Right atrium auricular region (tissue), 2 donors: ENCODE data around the gene FOXR1. TPM values are rescaled to one million over a fixed set of nuclear protein-coding genes. Genes with fewer than 3 reads are reported as not detected.
"Not testable (repeated sequence)": the region's sequence is repeated elsewhere in the genome, so short reads cannot be mapped to it uniquely, and the experiment has no call there.

Experiments
- DNase-seq: peaks from one replicate; pipeline ENCODE4 v3.0.0-alpha.2; 2019; ENCODE audit warnings: low spot score
- H3K27ac ChIP-seq, 2 donors: fragments of 200-600 bp; sonication (generic); 1 replicate in 1 of 2; 2 replicates in 1 of 2; pipeline ENCODE4 v1.5.1; 2016 to 2019
- H3K27me3 ChIP-seq, 2 donors: fragments of 200-600 bp; sonication (generic); one replicate each; pipeline versions ENCODE4 v1.5.1 to v1.6.0; 2017 to 2019
- H3K36me3 ChIP-seq: fragments of 200-600 bp; sonication (generic); one replicate; pipeline ENCODE4 v1.5.1; 2016
- H3K4me1 ChIP-seq, 2 donors: fragments of 200-600 bp; sonication (generic); one replicate each; pipeline versions ENCODE4 v1.5.1 to v1.6.0; 2017 to 2019
- H3K4me3 ChIP-seq, 2 donors: fragments of 200-600 bp; sonication (generic); 1 replicate in 1 of 2; 2 replicates in 1 of 2; pipeline ENCODE4 v1.5.1; 2017 to 2019; ENCODE audit warnings: mild to moderate bottlenecking in 1 of 2, moderate library complexity in 1 of 2
- H3K9me3 ChIP-seq, 2 donors: fragments of 200-600 bp; sonication (generic); one replicate each; pipeline ENCODE4 v1.5.1; 2019
- total RNA-seq, 2 donors: library from RNA; depleted of rRNA; stranded (reverse); fragments of >200 nt; gene quantifications; one replicate each; pipeline ENCODE4 v1.1.0, GENCODE V29; 2016
- TF ChIP-seq, protein P1 (sequence below), 2 donors: fragments of 200-600 bp; sonication (generic); IDR thresholded peaks; one replicate each; pipeline ENCODE4 v1.5.1; 2019; ENCODE audit warnings: antibody characterized with exemption in 2 of 2

FOXR1 gene
- total RNA-seq, 2 donors from 2014 or later = not detected

GRCh38 chr11:119016216-119017009 is 44.9 kb downstream of the FOXR1 start:
- Histone ChIP-seq H3K4me1 (peaks cover 0 to 39% of the 10 kb centered on the region in 2 donors), H3K27me3 (no peaks in the 10 kb centered on the region), H3K36me3 (peaks cover 62% of the 10 kb centered on the region), H3K27ac (no peak overlapping the region), H3K9me3 (no peaks in the 10 kb centered on the region), H3K4me3 (no peak overlapping the region)
- DNase-seq = no peak
- TF ChIP-seq, protein P1, sequence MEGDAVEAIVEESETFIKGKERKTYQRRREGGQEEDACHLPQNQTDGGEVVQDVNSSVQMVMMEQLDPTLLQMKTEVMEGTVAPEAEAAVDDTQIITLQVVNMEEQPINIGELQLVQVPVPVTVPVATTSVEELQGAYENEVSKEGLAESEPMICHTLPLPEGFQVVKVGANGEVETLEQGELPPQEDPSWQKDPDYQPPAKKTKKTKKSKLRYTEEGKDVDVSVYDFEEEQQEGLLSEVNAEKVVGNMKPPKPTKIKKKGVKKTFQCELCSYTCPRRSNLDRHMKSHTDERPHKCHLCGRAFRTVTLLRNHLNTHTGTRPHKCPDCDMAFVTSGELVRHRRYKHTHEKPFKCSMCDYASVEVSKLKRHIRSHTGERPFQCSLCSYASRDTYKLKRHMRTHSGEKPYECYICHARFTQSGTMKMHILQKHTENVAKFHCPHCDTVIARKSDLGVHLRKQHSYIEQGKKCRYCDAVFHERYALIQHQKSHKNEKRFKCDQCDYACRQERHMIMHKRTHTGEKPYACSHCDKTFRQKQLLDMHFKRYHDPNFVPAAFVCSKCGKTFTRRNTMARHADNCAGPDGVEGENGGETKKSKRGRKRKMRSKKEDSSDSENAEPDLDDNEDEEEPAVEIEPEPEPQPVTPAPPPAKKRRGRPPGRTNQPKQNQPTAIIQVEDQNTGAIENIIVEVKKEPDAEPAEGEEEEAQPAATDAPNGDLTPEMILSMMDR (IDR thresholded peaks at IDR 0.05) = no peak

DNA sequence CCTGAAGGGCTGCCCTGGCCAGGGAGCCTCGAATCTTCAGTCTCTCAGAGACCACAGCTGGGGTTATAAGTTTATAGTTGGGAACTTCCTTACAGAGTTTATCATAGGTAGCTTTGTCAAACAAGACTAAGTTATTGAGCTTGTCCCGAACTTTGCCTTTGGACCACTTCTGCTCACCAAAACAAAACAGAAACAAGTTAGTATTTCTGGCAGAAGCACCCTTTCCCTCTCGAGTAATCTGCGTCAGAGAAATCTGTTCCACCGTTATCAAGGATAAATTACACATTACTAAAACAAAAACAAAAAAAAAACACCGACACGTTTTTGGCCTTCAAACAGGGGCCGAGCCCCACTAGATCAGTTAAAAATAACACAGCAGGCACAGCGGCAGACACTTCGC is 45.8 kb downstream of the FOXR1 start:
- Histone ChIP-seq H3K36me3 (peaks cover 63% of the 10 kb centered on the region), H3K4me3 (peak overlapping the region; percentile 88 to 96), H3K4me1 (peaks cover 0 to 43% of the 10 kb centered on the region in 2 donors), H3K27ac (peak overlapping the region; percentile 88 to 93)
- H3K27me3 ChIP-seq, H3K9me3 ChIP-seq, DNase-seq: not testable (repeated sequence)

- Histone ChIP-seq H3K27me3 (no peaks in the 10 kb centered on the region), H3K4me1 (peaks cover 0 to 43% of the 10 kb centered on the region in 2 donors), H3K4me3 (peak within 1 kb of the TSS; percentile 88 to 96), H3K36me3 (peaks cover 58% of the 10 kb centered on the region), H3K27ac (peak within 1 kb of the TSS; percentile 88 to 93), H3K9me3 (no peaks in the 10 kb centered on the region)
- TF ChIP-seq, protein P1 (IDR thresholded peaks at IDR 0.05) = peak in 1 of 2 donors; percentile 42
- DNase-seq = peak; percentile 97
Measured at GRCh38 chr11:119018074-119018938, 46.7 kb downstream of the FOXR1 start, which contains the start of the genes RPS25 and TRAPPC4. TSS of gene RPS25 (minus strand) at chr11:119018343. CDS start at chr11:119018284, 59 bp downstream. TSS of gene TRAPPC4 (plus strand) at chr11:119018766. CDS start at chr11:119018796, 30 bp downstream.

- no peak for DNase-seq
- Histone ChIP-seq H3K27ac (peak overlapping the region in 1 of 2 donors; percentile 93), H3K4me3 (no peak overlapping the region), H3K9me3 (no peaks in the 10 kb centered on the region), H3K36me3 (peaks cover 53% of the 10 kb centered on the region), H3K27me3 (no peaks in the 10 kb centered on the region), H3K4me1 (peaks cover 0 to 52% of the 10 kb centered on the region in 2 donors)
- TF ChIP-seq, protein P1 (IDR thresholded peaks at IDR 0.05) = no peak
Measured at GRCh38 chr11:119019996-119020395, 48.4 kb downstream of the FOXR1 start.

DNA sequence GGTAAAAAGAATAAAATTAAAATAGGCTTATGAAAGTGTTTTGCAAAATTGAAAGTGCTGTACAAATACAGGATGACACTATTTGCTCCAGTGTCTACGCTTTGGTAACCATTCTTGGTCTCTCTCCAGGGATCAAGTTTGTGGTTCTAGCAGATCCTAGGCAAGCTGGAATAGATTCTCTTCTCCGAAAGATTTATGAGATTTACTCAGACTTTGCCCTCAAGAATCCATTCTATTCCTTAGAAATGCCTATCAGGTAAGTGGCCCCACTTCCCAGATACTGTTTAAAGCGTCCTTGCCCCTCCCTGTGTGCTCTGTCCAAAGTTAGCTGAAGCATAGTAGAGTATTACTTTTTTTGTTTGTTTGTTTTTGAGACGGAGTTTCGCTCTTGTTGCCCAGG is 50.1 kb downstream of the FOXR1 start:
- no peak overlapping the region for H3K4me3 ChIP-seq
- H3K4me1 ChIP-seq = peaks cover 0 to 42% of the 10 kb centered on the region in 2 donors
- TF ChIP-seq, protein P1 (IDR thresholded peaks at IDR 0.05) = no peak
- peaks cover 44% of the 10 kb centered on the region for H3K36me3 ChIP-seq
- H3K27me3 ChIP-seq = no peaks in the 10 kb centered on the region
- DNase-seq = no peak
- no peak overlapping the region for H3K27ac ChIP-seq
- H3K9me3 ChIP-seq = no peaks in the 10 kb centered on the region

DNA sequence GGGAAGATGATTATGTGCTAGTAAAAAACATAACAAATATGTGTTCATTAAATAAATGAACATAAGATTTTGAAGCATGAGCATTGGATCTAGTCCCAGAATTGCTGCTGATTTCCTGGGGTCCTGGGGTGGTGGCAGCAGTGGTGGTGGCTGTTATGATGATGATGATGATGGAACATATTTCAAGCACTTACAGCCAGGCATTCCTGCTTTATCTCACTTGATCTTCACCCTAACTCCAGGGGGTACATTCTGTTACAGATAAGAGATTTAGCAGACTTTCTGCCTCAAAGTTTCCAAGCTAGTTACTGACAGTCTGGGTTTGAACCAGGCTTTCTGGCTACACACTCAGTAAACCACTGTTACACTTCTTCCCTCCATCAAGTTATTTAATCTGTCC is 52.2 kb downstream of the FOXR1 start:
- no peak overlapping the region for H3K27ac ChIP-seq

More for the DNA sequence above, 52.2 kb downstream of the FOXR1 start:
- TF ChIP-seq, protein P1 (IDR thresholded peaks at IDR 0.05) = no peak
- no peak for DNase-seq
- H3K4me3 ChIP-seq = no peak overlapping the region
- peaks cover 37% of the 10 kb centered on the region for H3K36me3 ChIP-seq
- peaks cover 0 to 36% of the 10 kb centered on the region in 2 donors for H3K4me1 ChIP-seq
- no peaks in the 10 kb centered on the region for H3K9me3 ChIP-seq
- no peaks in the 10 kb centered on the region for H3K27me3 ChIP-seq
